BJ (cell line): ENCODE measurements around the gene DNAJC13. TPM values are rescaled to one million over a fixed set of nuclear protein-coding genes. Genes with fewer than 3 reads are reported as not detected.

ENCODE experiments used
- CTCF ChIA-PET: fragments of 350-600 bp; formaldehyde crosslinking; extraction: SDS; loops from one replicate; lab custom pipeline; 2021; ENCODE audit warnings: antibody characterized with exemption, inconsistent platforms; lab: Yijun Ruan, JAX
- POLR2A ChIA-PET: fragments of 300-600 bp; sonication (Branson Sonifier 250); formaldehyde crosslinking; extraction: SDS; loops from one replicate; lab custom pipeline; 2021; ENCODE audit warnings: antibody characterized with exemption; lab: Charles Lee
- DNase-seq: peaks from one replicate; pipeline ENCODE4 v3.0.0-alpha.2; 2011; ENCODE audit warnings: low read depth
- H3K27me3 ChIP-seq: 2 replicates; pipeline ENCODE4 v1.6.0; 2011; ENCODE audit warnings: low read length; ENCODE audit not compliant: control insufficient read depth, insufficient read depth
- H3K36me3 ChIP-seq: 2 replicates; pipeline ENCODE4 v1.5.1; 2011; ENCODE audit warnings: low read length; ENCODE audit not compliant: control insufficient read depth, insufficient read depth
- H3K4me3 ChIP-seq: 2 replicates; pipeline ENCODE4 v1.5.1; 2011; ENCODE audit warnings: low read depth, mild to moderate bottlenecking, control low read depth, low read length
- CTCF ChIP-seq: IDR thresholded peaks from 2 replicates; pipeline ENCODE4 v1.5.1; 2011; ENCODE audit warnings: low read depth, mild to moderate bottlenecking, control low read depth, inconsistent platforms, low read length, moderate library complexity; ENCODE audit not compliant: insufficient read depth
- polyA plus RNA-seq: library from polyadenylated mRNA; depleted of rRNA; stranded (reverse); fragments of >200 nt; gene quantifications from 2 replicates; pipeline ENCODE4 v1.2.3, GENCODE V29; 2011

The DNAJC13 gene
- polyA plus RNA-seq, 1 experiment: 21.7 TPM

DNA sequence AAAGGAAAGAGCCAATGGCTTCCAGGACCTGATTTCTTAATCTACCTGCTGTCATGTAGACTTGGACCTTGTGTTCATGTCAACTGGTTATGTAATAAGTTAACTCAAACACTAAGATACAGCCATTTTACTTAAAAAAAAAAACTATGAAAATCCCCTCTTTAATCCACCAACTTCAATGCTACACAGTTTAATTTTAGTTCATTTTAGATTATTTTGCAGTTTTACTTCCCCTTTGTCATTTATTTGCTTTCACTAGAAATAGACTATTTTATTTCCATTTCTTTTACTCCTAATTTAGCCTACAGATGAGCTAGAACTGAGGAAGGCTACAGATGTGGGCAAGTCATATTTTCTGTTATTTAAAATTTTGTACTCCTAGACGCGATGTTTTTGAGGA, 10.7 kb upstream of the DNAJC13 start:
- POLR2A ChIA-PET: no interaction called here
- DNase-seq: no peak
- peaks cover 3% of the 10 kb centered on the region for H3K27me3 ChIP-seq
- no peak overlapping the region for H3K4me3 ChIP-seq
- TF ChIP-seq CTCF: no peak
- H3K36me3 ChIP-seq: no peaks in the 10 kb centered on the region
- CTCF ChIA-PET: interaction anchor here (1.1 to 3.4 kb wide), 3 partner anchors 10 to 64 kb away, joined by 3 to 16 read pairs (median 8); partner anchors contain the start of gene DNAJC13

GRCh38 chr3:132407025-132407424, 10.3 kb upstream of the DNAJC13 start:
- no peak for TF ChIP-seq CTCF
- DNase-seq: no peak
- H3K36me3 ChIP-seq: no peaks in the 10 kb centered on the region
- POLR2A ChIA-PET: no interaction called here
- peaks cover 3% of the 10 kb centered on the region for H3K27me3 ChIP-seq
- CTCF ChIA-PET: interaction anchor here (3.4 kb wide), 1 partner anchor 11 kb away, joined by 16 read pairs; no protein-coding TSS in a partner anchor
- H3K4me3 ChIP-seq: no peak overlapping the region

DNA sequence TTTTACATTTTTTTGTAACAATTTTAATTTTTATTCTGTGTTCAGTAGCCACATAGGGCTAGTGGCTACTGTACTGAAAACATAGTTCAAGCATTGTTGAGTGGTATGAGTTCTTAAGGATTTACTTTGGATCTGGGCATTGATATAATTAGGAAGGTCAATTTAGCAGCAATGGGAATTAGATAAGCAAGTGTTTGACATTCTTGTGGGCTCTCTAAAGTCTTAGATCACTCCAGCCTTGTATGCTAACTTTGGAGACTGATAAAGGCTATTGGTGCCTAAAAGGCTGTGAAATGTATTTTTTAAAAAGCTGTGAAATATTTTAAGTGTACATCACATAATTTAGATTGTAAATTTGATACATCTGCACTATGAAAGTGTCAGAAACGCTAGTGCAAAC, 2.5 kb upstream of the DNAJC13 start:
- POLR2A ChIA-PET: interaction anchor here (0.6 kb wide), 1 partner anchor 60 kb away, joined by 3 read pairs; no protein-coding TSS in a partner anchor
- no peaks in the 10 kb centered on the region for H3K27me3 ChIP-seq
- no peak overlapping the region for H3K4me3 ChIP-seq
- DNase-seq: no peak
- H3K36me3 ChIP-seq: no peaks in the 10 kb centered on the region
- TF ChIP-seq CTCF: no peak
- CTCF ChIA-PET: no interaction called here

DNA sequence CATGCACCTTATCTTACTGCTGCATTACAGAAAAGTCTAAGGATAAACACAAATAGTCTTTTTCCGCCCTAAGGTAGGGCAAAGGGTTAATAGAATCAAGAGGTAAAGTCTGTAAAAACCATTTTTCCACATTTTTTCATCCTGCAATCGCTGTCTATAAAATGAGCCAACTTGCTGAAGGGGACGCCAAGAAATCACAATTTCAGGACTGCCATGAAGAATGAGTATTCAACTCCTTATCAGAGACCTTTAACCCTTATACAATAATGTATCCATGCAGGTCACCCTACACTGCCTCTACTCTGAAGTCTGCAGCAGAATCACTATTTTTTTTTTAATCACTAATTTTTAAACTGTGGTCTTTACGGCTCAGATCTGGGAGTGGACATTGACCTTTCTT, 1.1 kb upstream of the DNAJC13 start:
- CTCF ChIA-PET: no interaction called here
- Histone ChIP-seq H3K36me3 (no peaks in the 10 kb centered on the region), H3K4me3 (no peak overlapping the region), H3K27me3 (no peaks in the 10 kb centered on the region)
- POLR2A ChIA-PET: no interaction called here
- no peak for TF ChIP-seq CTCF
- no peak for DNase-seq

GRCh38 chr3:132417695-132418411, 551 bp downstream of the DNAJC13 start:
- peak overlapping the region; percentile 93 for H3K4me3 ChIP-seq
- H3K36me3 ChIP-seq: no peaks in the 10 kb centered on the region
- H3K27me3 ChIP-seq: no peaks in the 10 kb centered on the region
- POLR2A ChIA-PET: no interaction called here
- CTCF ChIA-PET: interaction anchor here (1.1 to 1.8 kb wide), 5 partner anchors 12 to 66 kb away, joined by 3 to 5 read pairs (median 4); no protein-coding TSS in a partner anchor
- DNase-seq: no peak
- no peak for TF ChIP-seq CTCF
